Caco-2 (cell line): ENCODE data around the gene PIK3IP1. TPM values are rescaled to one million over a fixed set of nuclear protein-coding genes. Genes with fewer than 3 reads are reported as not detected.

ENCODE experiments used
- BruUV-seq: library from RNA; stranded (reverse); fragments of 400-500 nt; replicated peaks from 2 replicates; lab custom pipeline; 2021; lab: Mats Ljungman, UMichigan
- CTCF ChIA-PET: fragments of 300-600 bp; sonication (Branson Sonifier 250); formaldehyde crosslinking; loops from one replicate; lab custom pipeline; 2022; ENCODE audit warnings: antibody characterized with exemption; lab: Charles Lee
- POLR2A ChIA-PET: fragments of 300-600 bp; sonication (Branson Sonifier 250); formaldehyde crosslinking; loops from one replicate; lab custom pipeline; 2022; ENCODE audit warnings: antibody characterized with exemption; lab: Charles Lee
- DNase-seq, 2 experiments: peaks; one replicate each; pipeline versions ENCODE4 v3.0.0 to v3.0.0-alpha.2; 2020 to 2022
- H3K27me3 ChIP-seq: replicated peaks from 2 replicates; pipeline ENCODE4 v1.6.0; 2011; ENCODE audit warnings: low read length; ENCODE audit not compliant: control insufficient read depth, insufficient read depth
- H3K36me3 ChIP-seq: 2 replicates; pipeline ENCODE4 v1.5.1; 2011; ENCODE audit warnings: low read length; ENCODE audit not compliant: control insufficient read depth, insufficient read depth
- H3K4me1 ChIP-seq: fragments of 250-450 bp; sonication (Bioruptor Pico); 2 replicates; pipeline ENCODE4 v1.5.1; 2020; ENCODE audit warnings: mild to moderate bottlenecking
- H3K4me3 ChIP-seq: 2 replicates; pipeline ENCODE4 v1.5.1; 2011; ENCODE audit warnings: low read depth, mild to moderate bottlenecking, control low read depth, low read length
- H3K9me3 ChIP-seq: fragments of 250-450 bp; sonication (Bioruptor Pico); 2 replicates; pipeline ENCODE4 v1.5.1; 2020; ENCODE audit warnings: mild to moderate bottlenecking, moderate library complexity
- H3K27ac Mint-ChIP-seq: one replicate; pipeline ENCODE4 v1.8.0; 2022; ENCODE audit warnings: mixed read lengths; ENCODE audit not compliant: unreplicated experiment
- H3K27me3 Mint-ChIP-seq: one replicate; pipeline ENCODE4 v1.8.0; 2022; ENCODE audit warnings: mixed read lengths; ENCODE audit not compliant: insufficient read depth, unreplicated experiment
- H3K36me3 Mint-ChIP-seq: one replicate; pipeline ENCODE4 v1.8.0; 2022; ENCODE audit warnings: mild to moderate bottlenecking, mixed read lengths; ENCODE audit not compliant: insufficient read depth, unreplicated experiment
- H3K4me1 Mint-ChIP-seq: one replicate; pipeline ENCODE4 v1.8.0; 2022; ENCODE audit warnings: low read depth, mixed read lengths; ENCODE audit not compliant: unreplicated experiment
- H3K4me3 Mint-ChIP-seq: one replicate; pipeline ENCODE4 v1.8.0; 2022; ENCODE audit warnings: mild to moderate bottlenecking, moderate library complexity, mixed read lengths; ENCODE audit not compliant: unreplicated experiment
- H3K9me3 Mint-ChIP-seq: one replicate; pipeline ENCODE4 v1.8.0; 2022; ENCODE audit warnings: mixed read lengths; ENCODE audit not compliant: unreplicated experiment
- intact Hi-C: fragments of 100-400 bp; cut with micrococcal nuclease; formaldehyde crosslinking; loops from one replicate; pipeline ENCODE4 v1.10.0; 2022; ENCODE audit not compliant: unreplicated experiment
- total RNA-seq: library from RNA; stranded (reverse); gene quantifications from 2 replicates; pipeline ENCODE4 v1.2.3, GENCODE V29; 2022
- TF ChIP-seq, protein P1 (sequence below), 2 experiments: fragments of 200-600 bp in 1 of 2; IDR thresholded peaks; 1 replicate in 1 of 2; 2 replicates in 1 of 2; pipeline versions ENCODE4 v1.5.1 to v1.8.0; 2011 to 2022; ENCODE audit warnings: antibody characterized with exemption in 1 of 2, control low read depth in 1 of 2, inconsistent platforms in 1 of 2, low read depth in 1 of 2, low read length in 1 of 2, mild to moderate bottlenecking in 1 of 2, moderate library complexity in 1 of 2; ENCODE audit not compliant: insufficient read depth in 1 of 2, severe bottlenecking in 1 of 2, unreplicated experiment in 1 of 2

PIK3IP1 gene
- total RNA-seq, 1 experiment from 2014 or later, result 0.68 TPM

DNA sequence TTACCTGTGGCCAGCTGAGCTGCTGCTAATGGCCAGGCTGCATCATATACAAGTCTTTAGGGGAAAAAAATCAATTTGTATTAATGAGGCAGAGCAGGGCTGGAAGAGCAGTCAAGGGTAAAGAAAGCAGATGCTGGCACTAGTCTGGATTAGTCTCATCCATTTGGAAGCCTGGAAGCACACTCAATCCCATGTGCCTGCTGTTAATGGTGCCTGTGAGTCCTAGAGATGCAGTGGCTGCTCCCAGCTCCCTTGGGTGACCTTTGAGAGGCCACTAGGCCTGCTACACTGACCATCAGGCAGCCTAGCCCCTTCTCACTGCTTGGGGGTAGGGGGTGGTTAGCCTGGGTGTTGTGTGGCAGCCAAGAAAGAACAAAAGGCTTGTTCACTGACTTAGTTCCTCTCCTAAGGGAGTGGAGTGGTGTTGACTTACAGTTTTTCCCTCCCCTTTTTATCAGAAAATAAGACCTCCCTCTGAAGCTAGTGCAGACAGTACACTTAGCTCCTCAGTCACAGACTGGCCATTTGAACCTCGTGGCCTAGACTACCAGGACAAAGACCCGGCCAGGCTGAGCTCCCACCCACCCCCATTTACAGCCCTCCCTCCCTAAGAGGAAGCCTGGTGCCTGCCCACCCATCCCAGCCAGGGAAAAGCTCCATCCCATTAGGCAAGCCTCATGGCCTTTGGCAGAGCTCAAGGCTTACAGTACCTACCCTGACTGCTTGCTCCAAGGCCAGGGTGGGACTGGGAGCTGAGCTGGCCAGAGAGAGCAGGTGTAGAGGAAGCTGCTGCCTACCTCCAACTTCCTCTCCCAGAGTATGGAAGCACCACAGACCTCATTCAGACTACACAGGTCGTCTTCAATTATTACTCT lies 7.8 kb downstream of the PIK3IP1 start:
- TF ChIP-seq, protein P1, sequence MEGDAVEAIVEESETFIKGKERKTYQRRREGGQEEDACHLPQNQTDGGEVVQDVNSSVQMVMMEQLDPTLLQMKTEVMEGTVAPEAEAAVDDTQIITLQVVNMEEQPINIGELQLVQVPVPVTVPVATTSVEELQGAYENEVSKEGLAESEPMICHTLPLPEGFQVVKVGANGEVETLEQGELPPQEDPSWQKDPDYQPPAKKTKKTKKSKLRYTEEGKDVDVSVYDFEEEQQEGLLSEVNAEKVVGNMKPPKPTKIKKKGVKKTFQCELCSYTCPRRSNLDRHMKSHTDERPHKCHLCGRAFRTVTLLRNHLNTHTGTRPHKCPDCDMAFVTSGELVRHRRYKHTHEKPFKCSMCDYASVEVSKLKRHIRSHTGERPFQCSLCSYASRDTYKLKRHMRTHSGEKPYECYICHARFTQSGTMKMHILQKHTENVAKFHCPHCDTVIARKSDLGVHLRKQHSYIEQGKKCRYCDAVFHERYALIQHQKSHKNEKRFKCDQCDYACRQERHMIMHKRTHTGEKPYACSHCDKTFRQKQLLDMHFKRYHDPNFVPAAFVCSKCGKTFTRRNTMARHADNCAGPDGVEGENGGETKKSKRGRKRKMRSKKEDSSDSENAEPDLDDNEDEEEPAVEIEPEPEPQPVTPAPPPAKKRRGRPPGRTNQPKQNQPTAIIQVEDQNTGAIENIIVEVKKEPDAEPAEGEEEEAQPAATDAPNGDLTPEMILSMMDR (IDR thresholded peaks at IDR 0.05; ENCODE audit: insufficient read depth in 1 of 2, low read depth in 1 of 2, low read length in 1 of 2, severe bottlenecking in 1 of 2, unreplicated experiment in 1 of 2), result no peak
- no peak overlapping the region for H3K27ac Mint-ChIP-seq
- POLR2A ChIA-PET, result no interaction called here

DNA sequence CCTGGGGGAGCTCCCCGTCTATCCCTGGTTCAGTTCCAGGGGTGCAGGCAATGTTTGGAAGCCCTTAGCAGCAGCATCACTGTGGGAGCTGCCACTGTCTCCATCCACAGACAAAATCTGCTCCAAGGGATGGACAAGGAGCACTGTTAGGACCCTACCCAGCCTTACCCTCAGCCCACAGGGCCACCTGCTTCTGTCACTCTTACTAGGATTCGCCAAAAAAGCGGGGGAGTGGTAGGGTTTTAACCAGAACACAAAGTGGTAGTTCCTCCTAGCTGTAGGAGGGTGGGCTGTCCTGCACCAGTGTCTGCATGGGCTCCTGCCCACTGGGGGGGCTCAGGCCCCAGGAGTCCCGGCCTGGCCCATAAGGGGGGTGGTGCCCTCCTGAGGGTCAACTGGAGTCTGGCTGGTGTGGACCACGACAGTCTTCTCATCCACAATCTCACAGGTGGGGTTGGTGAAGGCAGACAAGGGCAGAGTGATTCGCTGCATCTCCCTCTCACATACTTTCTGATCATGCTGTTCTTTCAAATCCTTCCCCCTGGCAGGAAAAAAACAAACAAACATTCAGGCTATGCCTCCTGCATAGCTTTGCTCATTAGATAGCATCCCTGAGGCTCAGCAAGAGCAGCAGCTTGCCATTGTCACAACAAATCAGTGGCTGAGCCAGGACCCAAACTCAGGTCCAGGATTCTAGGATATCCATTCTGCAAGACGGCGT lies 9.4 kb downstream of the PIK3IP1 start:
- H3K27me3 ChIP-seq, result no peaks in the 10 kb centered on the region
- CTCF ChIA-PET, result interaction anchor here (2.4 kb wide), 1 partner anchor 10 kb away, joined by 6 read pairs; no protein-coding TSS in a partner anchor
- H3K4me1 ChIP-seq, result no peaks in the 10 kb centered on the region
- intact Hi-C loops, result no loop called here
- BruUV-seq, result no TSS peak
- TF ChIP-seq, protein P1 (IDR thresholded peaks at IDR 0.05; ENCODE audit: insufficient read depth in 1 of 2, low read depth in 1 of 2, low read length in 1 of 2, severe bottlenecking in 1 of 2, unreplicated experiment in 1 of 2), result no peak
- Mint-ChIP-seq H3K9me3 (no peaks in the 10 kb centered on the region), H3K4me1 (no peaks in the 10 kb centered on the region), H3K27ac (no peak overlapping the region), H3K4me3 (no peak overlapping the region), H3K36me3 (peaks cover 12% of the 10 kb centered on the region), H3K27me3 (no peaks in the 10 kb centered on the region)
- H3K36me3 ChIP-seq, result no peaks in the 10 kb centered on the region; the same call in 1 of the 2 replicates
- DNase-seq, result no peak
- no peak overlapping the region for H3K4me3 ChIP-seq
- POLR2A ChIA-PET, result interaction anchor here (0.6 kb wide), 1 partner anchor 32 kb away, joined by 3 read pairs; no protein-coding TSS in a partner anchor
- no peaks in the 10 kb centered on the region for H3K9me3 ChIP-seq

More for the DNA sequence above, 7.8 kb downstream of the PIK3IP1 start:
- Histone ChIP-seq H3K4me1 (0 out of 2 replicates have a peak, but pooled peaks cover under 1% of the 10 kb centered on the region), H3K9me3 (no peaks in the 10 kb centered on the region), H3K36me3 (no peaks in the 10 kb centered on the region), H3K4me3 (no peak overlapping the region), H3K27me3 (no peaks in the 10 kb centered on the region)
- intact Hi-C loops, result no loop called here
- no peaks in the 10 kb centered on the region for H3K4me1 Mint-ChIP-seq
- H3K9me3 Mint-ChIP-seq, result no peaks in the 10 kb centered on the region
- no peaks in the 10 kb centered on the region for H3K36me3 Mint-ChIP-seq
- no peak overlapping the region for H3K4me3 Mint-ChIP-seq
- no peak for DNase-seq
- CTCF ChIA-PET, result interaction anchor here (0.5 to 1.1 kb wide), 2 partner anchors 29 to 316 kb away, joined by 3 read pairs; partner anchors contain the start of gene MORC2
- BruUV-seq, result no TSS peak
- H3K27me3 Mint-ChIP-seq, result no peaks in the 10 kb centered on the region

DNA sequence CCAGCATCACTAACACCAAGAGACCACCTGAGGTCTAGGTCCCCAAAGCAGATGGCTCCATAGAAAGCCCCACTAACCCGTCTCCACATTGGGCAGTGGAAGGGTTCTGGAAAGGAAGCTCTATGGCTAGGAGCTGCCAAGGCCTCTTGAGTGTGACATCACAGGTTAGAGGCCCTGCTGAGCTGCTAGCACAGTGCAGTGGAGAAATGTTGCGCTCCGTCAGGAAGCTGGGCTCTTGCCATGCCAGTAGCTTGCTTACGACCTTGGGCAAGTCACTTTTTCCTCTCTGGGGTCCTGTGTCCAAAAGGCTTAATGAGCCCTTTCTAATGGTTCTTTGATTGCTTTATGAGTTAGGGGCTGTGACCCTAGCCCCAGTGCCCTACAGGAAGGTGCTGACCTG lies 10.6 kb downstream of the PIK3IP1 start:
- H3K27me3 Mint-ChIP-seq, result no peaks in the 10 kb centered on the region
- intact Hi-C loops, result no loop called here
- ChIA-PET CTCF (interaction anchor here (0.7 to 2.4 kb wide), 2 partner anchors 9 to 384 kb away, joined by 3 to 6 read pairs; no protein-coding TSS in a partner anchor), POLR2A (no interaction called here)
- peaks cover 15% of the 10 kb centered on the region for H3K36me3 Mint-ChIP-seq
- no peak overlapping the region for H3K4me3 ChIP-seq
- no peak overlapping the region for H3K4me3 Mint-ChIP-seq
- no peaks in the 10 kb centered on the region for H3K4me1 ChIP-seq
- H3K27ac Mint-ChIP-seq, result no peak overlapping the region
- H3K4me1 Mint-ChIP-seq, result no peaks in the 10 kb centered on the region
- no peaks in the 10 kb centered on the region for H3K27me3 ChIP-seq
- TF ChIP-seq, protein P1 (IDR thresholded peaks at IDR 0.05; ENCODE audit: insufficient read depth in 1 of 2, low read depth in 1 of 2, low read length in 1 of 2, severe bottlenecking in 1 of 2, unreplicated experiment in 1 of 2), result no peak
- no TSS peak for BruUV-seq
- H3K36me3 ChIP-seq, result no peaks in the 10 kb centered on the region; the same call in 1 of the 2 replicates
- DNase-seq, result no peak
- H3K9me3 ChIP-seq, result no peaks in the 10 kb centered on the region
- H3K9me3 Mint-ChIP-seq, result no peaks in the 10 kb centered on the region
